Activated CD4-positive, alpha-beta T cell treated with anti-CD3 and anti-CD28 coated beads for 1 hour (primary cell): ENCODE data around the gene MAP3K20.
A peak's percentile ranks its signal among the peaks of the same experiment; 100 is the strongest.
"Not testable (repeated sequence)": the region's sequence is repeated elsewhere in the genome, so short reads cannot be mapped to it uniquely, and the experiment has no call there.

Experiments used
- DNase-seq: peaks from one replicate; pipeline ENCODE4 v3.0.0-alpha.2; 2020

MAP3K20 gene

DNA sequence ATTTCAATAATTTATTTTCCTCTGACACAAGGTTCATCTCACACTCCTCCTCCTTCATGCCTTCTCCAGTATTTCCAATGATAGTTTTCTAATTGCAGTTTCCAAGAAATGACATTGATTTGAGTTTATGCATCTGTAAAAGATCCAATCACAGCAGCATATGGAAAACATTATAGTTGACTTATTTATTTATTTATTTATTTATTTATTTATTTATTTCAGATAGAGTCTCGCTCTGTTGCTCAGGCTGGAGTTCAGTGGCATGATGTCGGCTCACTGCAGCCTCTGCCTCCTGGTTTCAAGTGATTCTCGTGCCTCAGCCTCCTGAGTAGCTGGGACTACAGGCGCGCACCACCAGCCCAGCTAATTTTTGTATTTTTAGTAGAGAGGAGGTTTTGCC is 52.5 kb downstream of the MAP3K20 start:
- DNase-seq: not testable (repeated sequence)

DNA sequence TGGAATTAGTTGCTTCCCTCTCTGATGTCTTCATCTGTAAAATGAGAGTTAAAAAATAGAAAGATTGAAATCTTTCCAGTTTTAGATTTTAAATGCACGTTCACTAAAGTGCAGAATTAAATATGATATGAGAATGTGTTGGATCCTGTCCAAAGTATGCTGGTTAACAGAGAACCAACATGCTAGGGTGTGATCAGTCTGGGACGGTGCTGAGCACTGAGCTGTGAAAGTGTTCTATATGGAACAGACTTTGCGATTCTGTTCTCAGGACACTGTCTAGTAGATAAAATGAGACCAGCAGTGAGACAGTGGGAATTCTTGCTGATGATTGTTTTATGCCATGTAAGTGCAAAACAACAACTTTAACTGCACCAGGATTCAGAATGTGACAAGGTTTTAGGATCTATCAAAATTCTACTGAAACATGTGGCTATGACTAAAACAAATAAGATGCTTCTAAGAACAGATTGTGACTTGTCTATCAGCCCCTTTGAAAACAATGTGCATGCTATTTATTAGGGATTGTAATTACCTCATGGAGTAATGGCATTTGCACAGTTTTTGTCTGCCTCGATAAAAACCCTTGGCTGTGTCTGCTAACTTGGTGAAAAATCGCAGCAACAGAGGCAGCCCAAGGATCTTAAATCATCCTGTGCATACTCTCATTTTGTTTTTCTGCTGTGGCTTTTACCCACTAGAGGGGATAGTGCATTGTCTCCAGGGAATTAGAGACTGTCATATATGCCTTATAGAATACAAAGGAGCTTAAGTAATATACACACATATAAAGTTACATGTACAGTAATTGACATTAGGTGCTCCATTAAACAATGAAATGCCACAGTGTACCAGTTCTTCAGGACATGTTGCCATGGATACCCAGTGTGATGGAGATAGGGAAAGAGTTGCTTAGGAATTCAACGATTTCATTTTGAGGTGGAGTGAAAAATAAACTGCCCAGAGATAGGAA is 55.1 kb downstream of the MAP3K20 start:
- no peak for DNase-seq

DNA sequence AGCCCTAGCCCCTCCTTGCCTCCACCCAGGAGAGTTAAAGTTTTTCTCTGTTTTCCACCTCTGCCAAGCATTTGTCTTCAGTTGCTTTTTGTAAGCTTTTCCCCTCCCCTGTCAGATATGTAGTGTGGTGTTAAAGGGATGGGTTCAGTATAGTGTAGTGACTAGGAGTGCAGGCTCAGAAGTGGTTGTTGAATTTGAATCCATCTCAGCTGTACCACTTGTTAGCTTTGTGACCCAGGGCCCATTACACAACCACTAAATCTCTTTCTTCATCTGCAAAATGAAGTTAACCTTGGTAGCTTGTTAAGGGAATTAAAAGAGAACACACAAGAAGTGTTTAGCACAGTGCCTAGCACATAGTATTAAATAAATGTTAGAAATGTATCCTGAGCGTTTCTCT is 56.9 kb downstream of the MAP3K20 start:
- no peak for DNase-seq

DNA sequence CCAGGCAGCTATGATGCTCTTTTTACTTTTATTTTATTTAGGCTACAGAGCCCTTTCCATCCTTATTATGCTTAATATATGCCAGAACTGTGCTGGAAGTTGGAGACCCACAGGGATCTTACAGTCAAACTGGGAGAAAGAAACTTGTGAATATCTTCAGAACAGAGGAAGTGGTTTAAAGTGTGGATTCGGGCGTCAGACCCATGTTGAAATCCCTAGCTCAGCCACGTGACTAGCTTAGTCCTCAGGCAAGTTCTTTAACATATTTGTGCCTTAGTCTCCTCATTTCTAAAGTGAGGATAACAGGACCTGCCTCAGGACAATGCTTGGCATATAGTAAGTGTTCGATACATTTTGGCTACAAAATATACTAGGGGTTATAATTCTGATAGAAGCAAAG is 59.1 kb downstream of the MAP3K20 start:
- DNase-seq: no peak

DNA sequence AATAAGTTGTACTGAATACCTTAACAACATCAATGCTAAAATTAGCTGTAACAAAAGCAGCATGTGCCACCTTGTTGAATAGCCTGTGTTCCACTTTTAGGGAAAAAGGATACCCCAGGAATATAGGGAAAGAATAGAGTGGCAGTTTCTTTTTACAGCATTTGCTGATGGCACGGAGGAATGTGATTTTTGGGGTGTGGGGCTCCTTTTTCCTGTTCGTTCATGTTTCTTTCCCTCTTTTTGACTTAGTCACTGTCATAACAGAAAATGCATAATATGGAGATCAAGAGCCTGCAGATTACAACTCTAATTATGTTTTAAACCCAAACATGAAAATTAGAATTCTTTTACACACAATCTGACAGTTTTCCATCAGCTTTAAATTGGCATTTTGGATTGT is 60.4 kb downstream of the MAP3K20 start:
- DNase-seq: no peak

DNA sequence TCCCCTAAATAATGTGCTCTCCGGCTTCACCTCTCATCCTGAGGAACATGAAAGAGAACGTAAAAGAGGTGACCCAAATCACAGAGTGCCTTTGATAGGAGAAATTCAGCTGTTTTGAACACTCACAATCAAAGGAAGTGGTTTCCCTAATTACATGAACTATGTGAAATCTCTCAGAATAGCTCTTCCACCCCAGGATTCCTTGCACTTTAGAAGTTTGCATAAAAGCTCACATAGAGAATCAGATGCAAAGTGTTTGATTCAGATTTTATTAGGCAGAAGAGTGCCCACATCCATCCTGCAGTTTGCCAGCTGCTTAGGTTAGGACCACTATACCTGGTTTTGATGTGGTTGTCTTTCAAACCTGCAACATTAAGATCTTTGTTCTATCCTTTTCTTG is 61.0 kb downstream of the MAP3K20 start:
- no peak for DNase-seq

DNA sequence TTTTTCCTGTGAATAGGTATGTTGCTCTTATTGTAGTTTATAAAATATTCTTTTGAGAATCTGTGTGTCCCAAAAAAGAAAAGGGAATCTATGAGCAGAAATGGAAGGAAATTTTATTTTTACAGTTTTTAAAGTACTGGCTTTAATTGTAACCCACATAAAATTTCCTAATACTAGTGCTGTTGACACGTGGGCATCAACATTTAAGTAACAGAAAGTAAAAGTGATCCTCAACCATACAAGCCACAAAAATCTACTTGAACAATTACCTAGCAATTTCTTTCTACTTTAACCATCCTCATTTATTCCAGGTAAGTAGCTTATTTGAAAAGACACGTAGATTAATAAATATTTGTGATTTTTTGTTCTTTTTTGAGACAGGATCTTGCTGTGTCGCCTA is 62.0 kb downstream of the MAP3K20 start:
- no peak for DNase-seq

DNA sequence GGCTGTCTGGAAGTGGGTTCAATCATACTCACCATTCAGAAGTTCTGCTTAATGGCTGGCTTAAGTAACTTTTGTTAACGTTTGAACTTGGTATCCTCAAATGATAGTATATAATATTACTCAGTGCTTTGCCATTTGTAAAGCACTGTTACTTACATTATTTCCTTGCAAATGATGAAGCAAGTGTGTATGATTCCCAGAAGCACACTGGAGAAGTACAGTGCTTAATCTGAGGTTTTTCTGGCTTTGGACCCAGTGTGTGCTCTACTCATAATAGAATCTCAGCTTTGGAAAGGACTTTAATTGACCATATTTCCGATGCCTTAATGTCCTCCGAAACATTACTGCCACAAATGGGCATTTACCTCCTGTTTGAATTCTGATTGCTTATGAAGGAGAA is 63.3 kb downstream of the MAP3K20 start:
- no peak for DNase-seq

DNA sequence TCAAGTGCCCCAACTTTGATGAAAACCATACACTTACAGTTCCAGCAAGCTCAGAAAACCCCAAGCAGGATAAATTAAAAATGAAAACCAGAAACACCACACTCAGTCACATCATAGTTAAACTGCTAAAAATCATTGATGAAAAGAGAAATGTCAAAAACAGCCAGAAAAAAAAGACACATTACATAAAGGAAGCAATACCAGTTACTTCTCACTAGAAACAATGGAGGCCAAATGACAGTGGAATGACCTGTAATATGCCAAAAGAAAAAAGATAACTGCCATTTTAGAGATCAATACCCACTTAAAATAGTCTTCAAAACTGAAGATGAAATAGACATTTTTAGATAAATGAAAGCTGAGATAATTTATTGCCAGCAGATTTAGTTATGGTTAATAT is 66.0 kb downstream of the MAP3K20 start:
- DNase-seq: no peak

DNA sequence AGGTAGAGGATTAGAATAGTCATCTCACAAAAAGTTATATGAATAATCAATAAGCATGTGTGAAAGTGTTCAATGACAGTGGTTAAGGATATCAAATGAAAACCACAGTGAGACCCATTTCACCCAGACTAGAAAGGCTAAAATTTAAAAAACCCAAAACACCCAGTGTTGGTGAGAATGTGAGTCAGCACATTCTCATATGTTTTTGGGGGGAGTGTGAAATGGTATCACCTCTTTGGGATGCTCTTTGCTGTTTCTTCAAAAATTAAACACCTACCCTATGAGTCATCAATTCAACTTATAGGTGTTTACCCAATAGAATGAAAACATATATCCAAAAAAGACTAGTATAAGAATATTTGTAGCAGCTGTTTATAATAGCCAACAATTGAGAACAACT is 69.8 kb downstream of the MAP3K20 start:
- no peak for DNase-seq

DNA sequence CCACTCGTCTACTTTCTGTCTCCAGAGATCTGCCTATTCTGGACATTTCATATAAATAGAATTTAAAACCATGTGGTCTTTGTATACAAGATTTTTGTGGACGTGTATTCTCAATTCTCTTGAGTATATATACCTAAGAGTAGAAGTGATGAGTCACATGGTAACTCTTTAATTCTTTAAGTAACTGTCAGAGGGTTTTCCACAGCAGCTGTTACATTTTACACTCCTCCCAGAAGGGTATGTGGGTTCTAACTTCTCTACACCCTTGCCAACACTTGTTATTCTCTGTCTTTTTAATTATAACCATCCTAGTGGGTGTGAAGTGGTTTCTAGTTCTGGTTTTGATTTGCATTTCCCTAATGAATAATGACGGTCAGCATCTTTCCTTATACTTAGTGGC is 70.9 kb downstream of the MAP3K20 start:
- DNase-seq: no peak

DNA sequence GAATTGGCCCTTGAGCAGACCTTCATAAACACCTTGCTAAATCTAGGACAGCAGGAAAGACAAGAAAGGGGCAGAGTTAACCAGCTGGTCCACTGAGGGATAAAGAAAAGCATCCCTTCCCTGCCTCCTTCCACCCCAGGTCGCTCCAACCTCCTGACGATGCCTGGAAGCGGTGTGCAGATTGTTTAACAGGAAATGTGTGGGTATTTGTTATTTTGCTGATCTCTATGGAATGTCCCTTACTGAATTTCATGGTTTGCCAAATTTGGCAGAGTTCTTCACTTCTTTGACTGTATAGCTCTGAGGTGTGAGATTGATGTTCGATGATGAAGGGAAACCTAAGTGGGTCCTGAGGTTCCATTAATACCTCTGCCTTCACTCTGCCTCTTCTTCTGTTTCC is 72.9 kb downstream of the MAP3K20 start:
- no peak for DNase-seq

DNA sequence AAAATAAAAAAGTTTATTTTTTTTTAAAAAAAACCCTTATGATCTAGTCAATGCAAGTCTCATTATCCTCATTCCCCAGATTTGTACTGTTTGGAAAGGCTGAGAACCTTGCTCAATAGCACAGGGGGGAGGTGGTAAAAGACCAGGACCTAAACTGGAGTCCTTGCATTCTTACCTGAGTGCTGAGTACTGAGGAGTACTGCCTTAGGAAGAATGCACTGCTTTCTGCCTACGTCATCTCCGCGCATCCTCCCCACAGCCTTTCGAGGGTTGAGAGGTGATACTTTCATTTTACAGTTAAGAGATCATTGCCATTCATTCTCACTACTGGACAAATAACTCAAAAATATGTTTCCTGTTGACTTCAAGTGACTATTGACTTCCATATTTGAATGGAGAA is 73.8 kb downstream of the MAP3K20 start:
- DNase-seq: peak; percentile 7

DNA sequence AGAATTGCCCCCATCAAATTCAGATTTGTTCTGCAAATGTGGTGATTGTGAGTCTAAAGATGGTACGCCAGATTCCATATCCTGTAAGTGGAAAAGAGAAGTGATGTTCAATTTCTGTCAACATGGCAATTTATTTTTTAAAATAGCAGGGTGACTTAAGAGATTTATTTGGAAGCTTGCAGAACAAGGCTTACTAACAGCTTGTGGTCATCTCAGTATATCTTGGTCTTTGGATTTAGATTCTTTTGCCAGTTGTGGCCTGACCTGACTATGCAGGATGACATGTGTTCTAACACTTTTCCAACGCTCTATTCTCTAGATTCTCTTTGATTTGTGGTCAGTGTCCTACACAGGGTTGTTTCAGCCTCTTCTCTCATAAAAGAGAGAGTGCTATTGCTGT is 74.4 kb downstream of the MAP3K20 start:
- no peak for DNase-seq

DNA sequence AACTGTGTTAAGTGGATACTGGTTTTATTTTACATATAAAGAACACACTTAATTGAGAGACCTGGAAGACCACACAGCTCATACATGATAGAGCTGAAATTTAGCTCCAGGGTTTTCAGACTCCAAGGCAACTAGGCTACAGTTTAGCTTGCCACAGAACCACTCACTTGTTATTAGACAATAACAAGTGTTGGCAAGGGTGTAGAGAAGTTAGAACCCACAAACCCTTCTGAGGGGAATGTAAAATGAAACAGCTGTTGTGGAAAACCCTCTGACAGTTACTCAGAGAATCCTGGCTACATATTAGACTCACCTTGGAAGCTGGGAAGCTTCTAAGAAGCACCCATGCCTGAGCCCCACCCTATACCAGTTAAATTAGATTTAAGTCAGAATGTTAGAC is 75.3 kb downstream of the MAP3K20 start:
- DNase-seq: no peak

DNA sequence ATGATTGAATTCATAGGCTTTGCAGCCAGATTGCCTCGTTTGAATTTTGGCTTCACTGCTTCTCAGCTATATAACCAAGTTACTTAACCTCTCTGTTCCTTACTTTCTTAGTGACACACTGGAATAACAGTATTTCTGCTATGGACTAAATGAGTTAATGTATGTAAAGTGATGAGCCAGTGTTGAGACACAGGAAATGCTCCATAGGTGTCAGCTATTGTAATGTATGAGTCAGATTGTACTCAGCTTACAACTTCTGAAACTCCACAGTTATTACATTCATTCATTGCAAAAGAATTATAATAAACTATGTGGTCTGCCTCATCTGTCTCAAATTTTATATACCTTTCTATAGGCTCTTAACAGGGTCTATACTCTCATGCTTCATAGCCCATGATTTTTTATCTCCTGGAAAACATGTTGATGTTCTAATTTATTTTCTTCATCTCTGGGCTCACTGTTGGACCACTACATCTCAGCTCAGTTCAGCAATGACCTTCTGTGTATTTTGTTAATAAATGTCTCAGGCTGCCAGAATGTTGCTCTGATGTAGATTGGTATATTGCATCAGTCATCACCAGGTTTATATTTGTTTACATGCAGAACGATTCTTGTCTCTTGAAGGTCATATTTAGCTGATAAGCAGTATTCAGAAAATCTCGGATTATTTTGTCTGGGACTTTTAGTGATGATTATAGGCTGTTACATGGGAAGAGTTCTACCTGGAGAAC is 76.2 kb downstream of the MAP3K20 start:
- DNase-seq: no peak

DNA sequence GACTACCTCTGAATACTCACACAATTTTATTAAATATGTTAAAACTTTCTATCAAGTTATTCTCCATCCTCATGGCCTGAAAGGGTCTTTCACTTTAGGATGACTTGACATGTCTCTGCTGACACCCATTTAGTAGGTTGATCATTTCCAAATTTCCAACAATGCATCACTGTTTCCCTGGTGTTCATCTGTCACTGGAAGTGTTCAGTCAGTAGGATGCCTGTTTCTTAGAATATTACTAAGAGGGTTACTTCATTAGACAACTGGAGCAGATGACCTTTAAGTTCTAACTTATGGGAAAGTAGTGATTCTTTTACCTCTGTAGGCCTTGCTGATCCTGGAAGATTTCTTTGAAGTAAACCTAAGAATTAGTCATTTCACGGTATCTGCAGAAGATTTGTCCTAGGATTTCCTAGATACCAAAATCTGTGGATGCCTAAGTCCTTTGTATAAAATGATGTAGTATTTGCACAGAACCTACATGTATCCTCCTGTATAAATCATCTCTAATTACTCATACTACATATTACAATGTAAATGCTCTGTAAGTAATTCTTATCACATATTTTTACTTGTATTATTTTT is 77.7 kb downstream of the MAP3K20 start:
- no peak for DNase-seq

DNA sequence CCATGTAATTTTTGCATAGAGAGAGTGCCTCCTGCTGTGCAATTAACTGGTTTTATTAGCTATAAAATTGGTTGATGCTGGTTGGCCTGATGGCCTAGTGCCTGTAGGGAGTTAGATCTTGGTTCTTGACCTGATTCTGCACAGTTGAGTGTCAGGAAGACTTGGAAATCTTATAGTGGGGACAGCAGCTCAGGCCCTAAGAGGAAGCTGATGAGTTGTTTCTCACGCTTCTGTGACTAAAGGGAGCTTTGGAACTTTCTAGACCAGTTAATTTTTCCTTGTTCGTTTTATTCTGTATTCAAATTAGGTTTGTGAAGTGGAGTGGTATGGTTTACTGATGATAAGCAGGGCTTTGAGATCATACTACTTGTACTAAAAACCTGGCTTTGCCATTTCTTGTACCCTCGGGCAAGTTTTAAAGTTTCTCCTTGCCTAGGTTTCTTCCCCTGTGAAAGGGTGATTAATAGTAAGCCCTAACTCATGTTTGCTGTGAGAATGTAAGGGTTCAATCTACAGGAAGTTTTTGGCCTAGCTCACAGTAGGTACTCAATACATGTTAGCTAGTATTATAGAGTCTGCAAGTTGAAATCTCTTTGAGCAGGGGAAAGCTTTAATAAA is 82.1 kb downstream of the MAP3K20 start:
- DNase-seq: no peak

DNA sequence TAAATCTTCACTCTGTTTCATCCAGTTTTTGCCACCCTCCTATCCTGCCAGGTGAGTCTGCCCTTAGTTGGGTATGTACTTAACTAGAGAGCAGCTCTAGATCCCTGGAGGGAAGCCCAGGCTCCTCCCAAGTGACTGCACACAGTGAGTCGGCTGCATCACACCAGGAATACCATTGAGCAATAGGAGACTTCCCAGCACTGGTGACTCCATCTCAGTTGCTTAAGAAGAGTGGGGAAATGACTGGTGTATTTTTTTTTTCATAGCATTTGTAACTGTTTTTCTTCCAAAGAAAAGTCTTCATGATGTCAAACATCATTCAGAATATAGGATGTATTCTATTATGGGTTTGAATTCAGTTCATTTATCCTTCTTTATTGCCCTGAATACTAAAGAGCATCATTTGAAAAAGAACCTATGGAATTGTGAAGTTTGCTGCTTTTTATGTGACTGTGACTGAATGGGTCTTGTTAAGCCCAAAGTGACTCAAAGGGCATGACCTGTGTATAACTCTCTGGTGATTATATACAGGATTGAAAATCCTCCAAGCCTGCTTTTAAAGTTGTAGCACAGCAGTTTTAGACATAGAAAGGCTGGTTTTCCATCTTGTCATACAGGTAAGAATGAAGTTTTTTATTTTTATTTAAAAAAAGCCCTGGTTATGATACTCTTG is 84.3 kb downstream of the MAP3K20 start:
- no peak for DNase-seq

DNA sequence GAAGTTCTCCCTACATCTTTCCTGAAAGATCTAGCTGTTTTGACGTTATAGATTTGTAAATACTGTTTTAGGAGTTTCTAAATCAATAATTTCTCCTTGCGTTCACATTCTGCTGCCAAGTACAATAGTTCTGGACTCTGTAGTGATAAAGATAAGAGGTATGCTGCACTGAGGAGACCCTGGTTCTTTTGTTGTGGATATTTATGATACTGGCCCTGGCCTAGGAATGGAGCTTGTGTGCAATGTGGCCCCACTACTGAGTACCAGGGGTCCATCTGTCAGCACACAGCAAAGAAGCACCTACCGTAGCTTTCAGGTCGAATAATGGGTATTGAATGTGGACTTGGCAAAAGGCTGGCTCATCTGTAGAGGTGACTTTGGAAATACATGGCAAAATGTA is 85.0 kb downstream of the MAP3K20 start:
- DNase-seq: no peak

DNA sequence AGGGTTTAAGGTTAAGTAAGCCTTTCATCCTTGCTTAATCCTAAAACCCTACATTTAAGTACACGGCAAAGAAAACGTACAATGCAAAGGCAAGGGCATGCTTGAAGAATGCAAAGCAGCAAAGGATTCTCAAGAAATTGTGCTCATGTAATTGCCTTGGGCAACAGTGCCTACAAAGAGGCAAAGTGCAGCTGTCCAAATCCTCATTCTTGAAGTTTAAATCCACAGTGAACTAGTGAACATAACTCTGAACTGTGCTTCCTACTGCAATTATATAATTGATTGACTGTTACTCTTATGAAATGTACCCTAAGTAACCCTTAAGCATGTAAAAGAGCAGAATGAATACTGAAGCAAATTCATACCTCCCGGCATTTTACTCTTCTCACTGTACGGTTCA is 85.4 kb downstream of the MAP3K20 start:
- DNase-seq: no peak

DNA sequence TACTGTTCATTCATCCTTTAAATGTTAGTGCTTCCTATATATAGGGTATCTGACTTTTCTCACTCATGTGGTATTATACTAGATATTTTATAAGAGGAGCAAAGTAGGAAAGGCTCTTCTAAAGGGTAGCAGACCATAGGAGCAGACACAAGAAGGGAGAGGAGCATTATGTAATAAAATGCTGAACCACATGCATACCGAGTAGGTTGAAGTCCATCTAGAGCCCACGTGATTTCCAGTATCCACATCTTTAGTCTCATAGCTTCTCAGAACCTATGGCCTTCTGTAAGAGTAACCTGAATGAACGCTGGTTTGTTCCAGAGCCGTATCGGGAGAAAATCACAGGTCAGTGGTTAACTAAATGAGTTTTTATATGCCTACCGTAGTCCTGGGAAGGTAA is 85.9 kb downstream of the MAP3K20 start:
- no peak for DNase-seq

DNA sequence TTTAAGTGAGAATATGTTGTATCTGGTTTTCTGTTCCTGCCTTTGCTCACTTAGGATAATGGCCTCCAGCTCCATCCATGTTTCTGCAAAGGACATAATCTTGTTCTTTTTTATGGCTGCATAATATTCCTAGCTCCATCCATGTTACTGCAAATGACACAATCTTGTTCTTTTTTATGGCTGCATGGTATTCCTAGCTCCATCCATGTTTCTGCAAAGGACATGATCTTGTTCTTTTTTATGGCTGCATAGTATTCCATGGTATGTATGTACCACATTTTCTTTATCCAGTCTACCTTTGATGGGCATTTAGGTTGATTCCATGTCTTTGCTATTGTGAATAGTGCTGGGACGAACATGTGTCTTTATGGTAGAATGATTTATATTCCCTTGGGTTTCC is 87.7 kb downstream of the MAP3K20 start:
- DNase-seq: not testable (repeated sequence)
